Heart right ventricle (tissue), 16 donors: ENCODE results near the gene METTL24. TPM values are rescaled to one million over a fixed set of nuclear protein-coding genes. Genes with fewer than 3 reads are reported as not detected.

Experiments used
- ATAC-seq, 8 donors: fragments of 200-7000 bp; cut with Tn5 transposase; one replicate each; pipeline ENCODE4 v1.9.1; 2020; ENCODE audit warnings: mild to moderate bottlenecking in 8 of 8, moderate library complexity in 8 of 8, moderate number of reproducible peaks in 1 of 8
- DNase-seq, 2 donors: peaks; one replicate each; pipeline ENCODE4 v3.0.0-alpha.2; 2020
- H3K27ac ChIP-seq, 10 donors: fragments of 200-600 bp; sonication (generic) in 2 of 10; one replicate each; pipeline versions ENCODE4 v1.5.0 to v1.8.0; 2020 to 2022; ENCODE audit warnings: mild to moderate bottlenecking in 3 of 10
- H3K27me3 ChIP-seq, 7 donors: fragments of 200-600 bp; one replicate each; pipeline ENCODE4 v1.8.0; 2021 to 2022; ENCODE audit warnings: mild to moderate bottlenecking in 2 of 7
- H3K36me3 ChIP-seq, 9 donors: fragments of 200-600 bp; sonication (generic) in 1 of 9; one replicate each; pipeline versions ENCODE4 v1.5.0 to v1.8.0; 2020 to 2022; ENCODE audit warnings: mild to moderate bottlenecking in 2 of 9
- H3K4me1 ChIP-seq, 9 donors: fragments of 200-600 bp; sonication (generic) in 1 of 9; one replicate each; pipeline versions ENCODE4 v1.5.0 to v1.8.0; 2020 to 2022; ENCODE audit warnings: mild to moderate bottlenecking in 4 of 9
- H3K4me3 ChIP-seq, 10 donors: fragments of 200-600 bp; sonication (generic) in 2 of 10; one replicate each; pipeline versions ENCODE4 v1.5.0 to v1.8.0; 2020 to 2022; ENCODE audit warnings: mild to moderate bottlenecking in 7 of 10, moderate library complexity in 2 of 10
- H3K9me3 ChIP-seq, 11 donors: fragments of 200-600 bp in 10 of 11; sonication (generic) in 2 of 11; one replicate each; pipeline versions ENCODE4 v1.5.0 to v1.8.0; 2013 to 2022; ENCODE audit warnings: mild to moderate bottlenecking in 2 of 11, control low read depth in 1 of 11, moderate library complexity in 1 of 11
- CTCF ChIP-seq, 9 donors: fragments of 200-600 bp; sonication (generic) in 2 of 9; IDR thresholded peaks; one replicate each; pipeline versions ENCODE4 v1.5.0 to v1.8.0; 2021 to 2022; ENCODE audit warnings: antibody characterized with exemption in 9 of 9, mild to moderate bottlenecking in 5 of 9, moderate library complexity in 1 of 9
- WGBS, 2 donors: extraction: QIAGEN DNeasy Blood & Tissue Kit; methylation state at CpG; one replicate each; pipeline ENCODE4 v1.1.7; 2013; ENCODE audit warnings: inconsistent platforms in 1 of 2; 5-methylcytosine and 5-hydroxymethylcytosine counted together
- intact Hi-C, 10 donors: fragments of 100-400 bp; cut with DNase I; formaldehyde crosslinking; loops; one replicate each; pipeline versions ENCODE4 v1.11.1 to v1.14.2; 2022
- polyA plus RNA-seq, 2 donors: library from polyadenylated mRNA; stranded (reverse); fragments of 200-250 nt; gene quantifications; one replicate each; pipeline ENCODE4 v1.2.3, GENCODE V29; 2013
- total RNA-seq, 10 donors: library from RNA; stranded (reverse); fragmentation: NEBNext Ultra II Directional in 3 of 10; extraction: Animal tissue kit (Norgen Biotek cat#: 25700) in 3 of 10; gene quantifications; one replicate each; pipeline versions ENCODE4 v1.2.1 to v1.2.4, GENCODE V29; 2021 to 2023
- donor health status: Arrhythmogenic right ventricular cardiomyopathy.
- donor health status: ischemic (EF 13 %, LVEDD 7.1; RV severe dilation, severe dysfunction).
- donor health status: healthy with polysubstance abuse.
- donor health status: DM: no; HTN: yes; CAD: no.
- donor health status: DM: no; HTN: no; CAD: no.
- donor health status: ischemic (EF 25% LVEDD 6.9; RV normal size, moderate dysfunction).
- donor health status: ischemic (EF 25% LVEDD 5.7; RV mildly dilated, moderate dysfunction).
- donor health status: healthy.
- donor health status: DM: yes; HTN: yes; CAD: no.
- donor health status: Ischemic cardiomyopathy.
- donor health status: ischemic (EF 35%, LVEDD 5.7; RV mildly dilated, moderate dysfunction).
- donor health status: nonischemic (EF 11% LVEDD 7.7; RV severe dilation, severe dysfunction).
- donor health status: DM: yes; HTN: yes; CAD: no.
- donor health status: PGD.
- donor health status: ischemic (EF 29% LVEDD 5.4; RV normal size, mild dysfunction).
- donor health status: nonischemic (EF 23%, LVEDD 6.1; RV moderate dilation, normal function).

METTL24 gene
- total and polyA plus RNA-seq, 12 donors: 0.07 to 2.4 (median 1.3) TPM; not detected in 1

GRCh38 chr6:110387986-110388385 lies 29.8 kb upstream of the METTL24 start:
- no peak for TF ChIP-seq CTCF (IDR thresholded peaks at IDR 0.05)
- no peak overlapping the region for H3K4me3 ChIP-seq
- intact Hi-C loops: loop anchor here in 5 of 10 donors (5.0 to 10.0 kb wide), 5 partner anchors 213 to 683 kb away; partner anchors contain the start of gene WASF1 (in 1 of the 5)
- H3K36me3 ChIP-seq: peaks cover 0 to 8% (median 0%) of the 10 kb centered on the region in 9 donors
- 74 to 79% methylated on average over 2 of the region's 2 CpGs for WGBS, 2 donors
- no peak for DNase-seq
- H3K9me3 ChIP-seq: no peaks in the 10 kb centered on the region
- H3K4me1 ChIP-seq: peaks cover 0 to 14% (median 5%) of the 10 kb centered on the region in 9 donors
- H3K27ac ChIP-seq: no peak overlapping the region
- ATAC-seq: no peak
- no peaks in the 10 kb centered on the region for H3K27me3 ChIP-seq

- ATAC-seq (no peak), DNase-seq (no peak)
- H3K4me3 ChIP-seq: no peak overlapping the region
- no peak overlapping the region for H3K27ac ChIP-seq
- no peak for TF ChIP-seq CTCF (IDR thresholded peaks at IDR 0.05)
- no peaks in the 10 kb centered on the region for H3K9me3 ChIP-seq
- 88 to 92% methylated on average over 1 of the region's 1 CpG for WGBS, 2 donors
- H3K27me3 ChIP-seq: no peaks in the 10 kb centered on the region
- H3K36me3 ChIP-seq: no peaks in the 10 kb centered on the region
- H3K4me1 ChIP-seq: peaks cover 0 to 10% (median 5%) of the 10 kb centered on the region in 9 donors
- intact Hi-C loops: loop anchor here in 5 of 10 donors (5.0 to 10.0 kb wide), 5 partner anchors 211 to 681 kb away; partner anchors contain the start of gene WASF1 (in 1 of the 5)
These were observed 27.3 kb upstream of the METTL24 start for GRCh38 chr6:110385458-110385863.

DNA sequence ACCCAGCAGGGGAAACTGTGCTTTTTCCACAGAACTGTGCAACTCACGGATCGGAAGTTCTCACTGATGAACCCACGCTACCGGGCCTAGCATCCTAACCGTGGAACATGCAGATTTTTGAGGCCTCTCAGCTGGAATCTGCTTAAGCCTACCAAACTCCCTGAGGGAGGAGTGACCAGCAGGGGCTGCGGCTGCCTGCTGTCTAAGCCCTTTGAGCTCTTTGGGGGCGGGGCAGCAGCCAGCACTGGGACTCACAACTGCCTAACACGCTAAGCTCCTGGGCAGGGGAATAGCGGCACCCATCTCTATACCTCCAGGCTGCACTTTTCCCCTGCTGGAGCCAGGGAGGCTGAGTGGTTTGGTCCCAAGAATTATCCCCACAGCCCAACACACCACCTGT lies 20.4 kb upstream of the METTL24 start:
- no peak overlapping the region for H3K27ac ChIP-seq
- H3K4me3 ChIP-seq: no peak overlapping the region
- intact Hi-C loops: no loop called here
- H3K27me3 ChIP-seq: peaks cover 0 to 4% (median 0%) of the 10 kb centered on the region in 7 donors
- no peaks in the 10 kb centered on the region for H3K9me3 ChIP-seq
- no peaks in the 10 kb centered on the region for H3K36me3 ChIP-seq
- 57 to 63% methylated on average over 9 of the region's 9 CpGs for whole genome bisulfite sequencing, 2 donors
- no peak for DNase-seq
- TF ChIP-seq CTCF (IDR thresholded peaks at IDR 0.05): no peak
- no peaks in the 10 kb centered on the region for H3K4me1 ChIP-seq
- no peak for ATAC-seq

- TF ChIP-seq CTCF (IDR thresholded peaks at IDR 0.05): no peak
- intact Hi-C loops: no loop called here
- no peak overlapping the region for H3K27ac ChIP-seq
- no peak overlapping the region for H3K4me3 ChIP-seq
- no peaks in the 10 kb centered on the region for H3K36me3 ChIP-seq
- DNase-seq (no peak), ATAC-seq (no peak)
- H3K9me3 ChIP-seq: no peaks in the 10 kb centered on the region
- peaks cover 0 to 3% (median 0%) of the 10 kb centered on the region in 9 donors for H3K4me1 ChIP-seq
- peaks cover 0 to 16% (median 0%) of the 10 kb centered on the region in 7 donors for H3K27me3 ChIP-seq
- WGBS, 2 donors: 44 to 56% methylated on average over 4 of the region's 4 CpGs
These were observed 10.9 kb upstream of the METTL24 start for GRCh38 chr6:110369066-110369465.
